Measurements from ENCODE around the gene DPYSL4. TPM values are rescaled to one million over a fixed set of nuclear protein-coding genes. Genes with fewer than 3 reads are reported as not detected.

DPYSL4 gene
- total RNA-seq, 4 donors from 2014 or later: 0.69 to 3.0 (median 0.81) TPM

DNA sequence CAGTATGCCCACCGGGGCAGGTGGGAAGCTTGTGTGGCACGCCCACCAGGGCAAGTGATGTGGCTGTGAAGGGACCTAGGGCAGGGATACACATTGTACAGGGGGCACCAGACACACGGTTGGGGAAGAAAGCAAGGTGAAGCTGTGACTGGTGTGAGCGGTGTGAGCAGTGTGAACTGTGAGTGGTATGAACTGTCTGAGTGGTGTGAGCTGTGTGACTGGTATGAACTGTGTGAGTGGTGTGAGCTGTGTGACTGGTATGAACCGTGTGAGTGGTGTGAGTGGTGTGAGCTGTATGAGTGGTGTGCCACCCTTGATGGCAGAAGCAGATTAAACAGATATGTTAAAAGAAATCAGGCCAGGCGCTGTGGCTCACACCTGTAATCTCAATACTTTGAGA lies 48.1 kb downstream of the DPYSL4 start:
- DNase-seq (ENCODE audit: low spot score) (no peak), ATAC-seq (ENCODE audit: low FRiP score) (no peak)
- TF ChIP-seq, protein P1, sequence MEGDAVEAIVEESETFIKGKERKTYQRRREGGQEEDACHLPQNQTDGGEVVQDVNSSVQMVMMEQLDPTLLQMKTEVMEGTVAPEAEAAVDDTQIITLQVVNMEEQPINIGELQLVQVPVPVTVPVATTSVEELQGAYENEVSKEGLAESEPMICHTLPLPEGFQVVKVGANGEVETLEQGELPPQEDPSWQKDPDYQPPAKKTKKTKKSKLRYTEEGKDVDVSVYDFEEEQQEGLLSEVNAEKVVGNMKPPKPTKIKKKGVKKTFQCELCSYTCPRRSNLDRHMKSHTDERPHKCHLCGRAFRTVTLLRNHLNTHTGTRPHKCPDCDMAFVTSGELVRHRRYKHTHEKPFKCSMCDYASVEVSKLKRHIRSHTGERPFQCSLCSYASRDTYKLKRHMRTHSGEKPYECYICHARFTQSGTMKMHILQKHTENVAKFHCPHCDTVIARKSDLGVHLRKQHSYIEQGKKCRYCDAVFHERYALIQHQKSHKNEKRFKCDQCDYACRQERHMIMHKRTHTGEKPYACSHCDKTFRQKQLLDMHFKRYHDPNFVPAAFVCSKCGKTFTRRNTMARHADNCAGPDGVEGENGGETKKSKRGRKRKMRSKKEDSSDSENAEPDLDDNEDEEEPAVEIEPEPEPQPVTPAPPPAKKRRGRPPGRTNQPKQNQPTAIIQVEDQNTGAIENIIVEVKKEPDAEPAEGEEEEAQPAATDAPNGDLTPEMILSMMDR (IDR thresholded peaks at IDR 0.05): no peak

DNA sequence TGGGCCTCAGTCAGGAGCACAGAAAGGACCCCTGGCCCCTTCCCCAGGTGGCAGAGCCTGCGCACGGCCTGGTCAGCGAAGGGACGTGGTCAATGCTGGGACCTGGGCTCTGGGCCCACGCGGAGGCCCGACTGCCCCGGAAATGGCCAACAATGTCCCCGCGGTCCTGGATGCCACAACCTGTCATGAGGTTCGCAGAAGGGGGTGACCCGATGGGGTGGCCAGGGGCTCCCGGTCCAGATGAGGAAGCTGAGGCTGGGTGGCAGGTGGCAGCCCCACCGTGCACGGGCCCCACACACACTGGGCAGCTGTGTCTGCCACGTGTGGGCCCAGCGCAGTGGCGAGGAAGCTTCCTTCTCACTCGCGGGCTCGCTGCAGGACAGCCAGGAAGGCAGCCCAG lies 49.4 kb downstream of the DPYSL4 start:
- ATAC-seq (ENCODE audit: low FRiP score) (no peak), DNase-seq (ENCODE audit: low spot score) (no peak)
- TF ChIP-seq, protein P1 (IDR thresholded peaks at IDR 0.05): no peak

DNA sequence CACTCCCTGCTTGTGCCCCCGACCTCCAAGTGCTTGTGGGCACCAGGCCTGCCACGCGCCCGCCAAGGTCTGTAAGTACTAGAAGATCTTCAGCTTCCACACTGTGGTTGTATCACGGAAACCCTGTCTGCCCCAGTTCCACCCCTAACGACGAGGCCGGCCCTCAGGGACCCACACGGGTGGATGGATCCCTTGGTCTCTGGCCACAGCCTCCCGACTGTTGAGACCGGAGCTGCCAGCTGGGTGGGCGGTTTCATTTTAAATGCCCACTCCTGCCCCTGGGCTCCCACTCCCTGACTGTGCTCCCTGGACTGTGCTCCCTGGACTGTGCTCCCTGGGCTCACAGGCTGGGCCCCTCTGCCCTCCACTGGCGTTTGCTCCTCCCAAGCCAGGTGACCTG lies 50.1 kb downstream of the DPYSL4 start:
- ATAC-seq (ENCODE audit: low FRiP score) (no peak), DNase-seq (ENCODE audit: low spot score) (no peak)
- TF ChIP-seq, protein P1 (IDR thresholded peaks at IDR 0.05): no peak

DNA sequence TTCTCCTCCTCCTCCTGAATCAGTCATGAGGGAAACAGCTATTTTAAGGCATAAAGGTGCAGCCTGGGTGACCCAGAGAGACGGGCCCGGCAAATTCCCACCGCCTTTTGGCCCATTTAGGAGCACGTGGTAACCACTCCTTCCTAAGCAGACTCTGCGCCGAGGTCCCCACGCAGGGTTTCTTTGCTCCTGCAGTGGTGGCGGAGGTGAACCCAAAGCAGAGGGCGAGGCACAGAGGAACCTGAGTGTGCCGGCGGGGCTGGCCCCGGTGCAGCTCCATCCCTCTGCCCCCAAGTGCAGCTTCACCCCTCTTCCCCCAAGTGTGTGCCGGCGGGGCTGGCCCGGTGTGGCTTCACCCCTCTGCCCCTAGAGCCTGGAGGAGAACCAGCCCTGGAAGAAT lies 50.6 kb downstream of the DPYSL4 start:
- TF ChIP-seq, protein P1 (IDR thresholded peaks at IDR 0.05): no peak
- ATAC-seq (ENCODE audit: low FRiP score): no peak
- DNase-seq (ENCODE audit: low spot score): no peak

DNA sequence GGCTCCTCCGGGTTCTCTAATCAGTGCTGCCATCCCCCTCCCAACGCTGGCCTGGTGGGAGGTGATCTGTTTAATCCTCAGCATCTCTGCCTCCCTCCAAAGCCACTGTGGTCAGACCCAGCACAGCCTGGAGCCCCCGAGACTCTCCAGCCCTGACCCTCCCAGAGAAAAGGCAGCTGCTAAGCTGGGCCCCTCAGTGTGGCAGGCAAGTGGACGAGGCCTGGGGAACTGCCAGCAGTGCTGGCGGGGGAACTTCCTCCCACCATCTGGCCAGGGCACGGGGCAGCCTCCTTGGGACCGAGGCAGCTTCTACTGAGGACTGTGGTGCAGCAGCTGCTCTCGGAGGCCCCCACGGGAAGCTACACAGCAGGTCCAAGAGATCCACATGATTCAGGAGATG lies 51.1 kb downstream of the DPYSL4 start:
- TF ChIP-seq, protein P1 (IDR thresholded peaks at IDR 0.05): no peak
- DNase-seq (ENCODE audit: low spot score) (no peak), ATAC-seq (ENCODE audit: low FRiP score) (no peak)

DNA sequence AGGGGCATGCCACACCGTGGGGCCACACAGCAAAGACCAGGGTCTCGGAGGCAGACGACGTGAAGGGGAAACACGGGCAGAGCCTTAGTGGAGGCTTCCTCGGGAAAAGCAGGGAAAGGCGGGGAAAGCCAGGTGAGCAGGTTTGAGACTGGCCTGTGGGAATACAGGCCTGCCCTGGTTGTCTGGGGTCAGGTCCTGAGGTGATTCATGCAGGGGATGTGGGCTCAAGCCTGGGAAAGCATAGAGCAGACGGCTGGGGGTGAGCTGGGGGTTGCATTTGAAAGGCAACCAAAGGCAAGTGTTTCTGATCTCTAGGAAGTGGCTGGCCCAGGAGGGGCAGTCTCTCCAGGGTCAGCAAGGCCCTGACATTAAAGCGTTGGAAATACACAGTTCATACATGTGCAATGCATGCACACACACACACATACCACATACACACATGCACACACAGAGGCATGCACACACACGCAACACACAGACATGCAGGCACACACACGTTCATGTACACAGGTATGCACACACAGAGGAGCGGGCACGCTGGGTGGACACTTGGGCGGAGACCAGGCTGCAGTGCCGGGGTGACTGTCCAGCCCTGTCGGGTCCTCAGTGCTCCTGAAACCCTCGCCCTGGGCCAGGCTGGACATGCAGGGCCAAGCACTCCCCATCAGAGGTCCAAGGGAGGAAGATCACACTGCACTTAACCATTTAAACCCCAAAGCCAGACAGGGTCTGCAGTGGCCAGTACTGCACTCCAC lies 51.8 kb downstream of the DPYSL4 start:
- ATAC-seq (ENCODE audit: low FRiP score): no peak
- DNase-seq (ENCODE audit: low spot score): no peak
- TF ChIP-seq, protein P1 (IDR thresholded peaks at IDR 0.05): no peak

Data from omental fat pad (tissue), 4 donors.